GM12891 (cell line): ENCODE data around the gene NDUFV3.

Experiments used
- DNase-seq: peaks from one replicate; pipeline ENCODE4 v3.0.0; 2011; ENCODE audit warnings: low spot score; ENCODE audit not compliant: insufficient read length
- FAIRE-seq: peaks from 2 replicates; lab custom pipeline; 2011; peaks lifted over from hg19 to GRCh38; lab: Jason Lieb, UNC
- PAX5 ChIP-seq: IDR thresholded peaks from 2 replicates; pipeline ENCODE4 v1.6.1; 2011; ENCODE audit warnings: low read length, moderate library complexity, mild to moderate bottlenecking; ENCODE audit not compliant: insufficient read depth, severe bottlenecking
- POLR2A ChIP-seq: IDR thresholded peaks from 2 replicates; pipeline ENCODE4 v1.6.1; 2011; ENCODE audit warnings: low read depth, low read length, control low read depth
- POLR2AphosphoS5 ChIP-seq: IDR thresholded peaks from 2 replicates; pipeline ENCODE4 v1.6.1; 2011; ENCODE audit warnings: low read depth, low read length, control low read depth
- POU2F2 ChIP-seq: IDR thresholded peaks from 2 replicates; pipeline ENCODE4 v1.6.1; 2011; ENCODE audit warnings: low read depth, mild to moderate bottlenecking, control low read depth, low read length, moderate library complexity
- SPI1 ChIP-seq: IDR thresholded peaks from 2 replicates; pipeline ENCODE4 v1.6.1; 2011; ENCODE audit warnings: low read depth, low read length, control low read depth
- TAF1 ChIP-seq: IDR thresholded peaks from 2 replicates; pipeline ENCODE4 v1.6.1; 2011; ENCODE audit warnings: low read depth, low read length, control low read depth

Gene NDUFV3

DNA sequence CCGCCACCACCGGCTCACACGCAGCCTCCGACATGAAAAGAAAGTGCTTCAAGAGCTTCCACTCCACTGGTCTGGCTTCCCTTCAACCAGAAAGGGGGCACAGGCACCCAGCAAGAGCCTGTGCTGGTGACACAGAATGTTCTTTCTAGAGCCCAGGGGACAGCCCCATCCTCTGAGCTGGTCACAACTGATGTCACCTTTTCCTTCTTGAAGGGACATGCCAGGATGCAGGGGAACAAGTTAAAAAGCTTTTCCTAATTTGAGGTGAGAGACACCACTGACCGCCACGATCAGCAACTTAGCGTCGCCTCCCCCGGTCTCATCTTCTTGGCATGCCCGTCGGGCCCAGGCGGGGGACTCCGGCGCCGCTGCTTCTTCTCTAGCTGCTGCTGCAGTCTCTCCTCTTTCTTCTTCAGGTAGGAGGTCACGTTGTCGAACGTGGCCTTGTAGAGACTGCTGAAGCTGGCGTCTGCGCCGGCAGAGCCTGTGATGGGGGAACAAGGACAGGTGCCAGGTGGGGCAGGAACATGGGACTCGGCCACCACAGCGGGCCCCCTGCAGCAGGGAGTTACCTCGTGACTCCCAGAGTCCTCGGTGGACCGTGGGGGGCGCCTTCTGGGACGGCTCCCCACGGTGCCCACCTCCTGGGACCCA lies 43.2 kb upstream of the NDUFV3 start:
- DNase-seq (no peak), FAIRE-seq (no peak)
- TF ChIP-seq POU2F2 (no peak), POLR2AphosphoS5 (no peak)

DNA sequence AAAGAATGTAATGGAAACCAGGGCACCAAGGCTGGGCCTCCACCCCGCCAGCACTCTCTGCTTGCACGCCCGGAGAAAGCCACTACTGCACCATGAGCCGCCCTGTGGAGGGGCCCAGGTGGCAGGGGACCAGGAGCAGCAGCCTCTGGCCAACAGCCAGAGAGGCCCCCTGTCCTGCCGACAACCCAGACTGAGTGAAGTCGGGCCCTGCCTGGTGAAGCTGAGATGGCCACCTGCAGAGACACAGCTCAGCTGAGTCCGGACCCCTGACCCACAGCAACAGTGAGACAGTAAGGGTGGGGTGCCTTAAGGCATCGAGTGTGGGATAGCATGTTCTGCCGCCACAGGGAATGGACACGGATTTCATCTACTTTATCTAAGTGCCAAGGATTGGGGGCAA lies 42.6 kb upstream of the NDUFV3 start:
- DNase-seq (no peak), FAIRE-seq (no peak)
- TF ChIP-seq TAF1 (no peak), POLR2A (no peak), PAX5 (no peak), POU2F2 (no peak), SPI1 (no peak), POLR2AphosphoS5 (no peak)

DNA sequence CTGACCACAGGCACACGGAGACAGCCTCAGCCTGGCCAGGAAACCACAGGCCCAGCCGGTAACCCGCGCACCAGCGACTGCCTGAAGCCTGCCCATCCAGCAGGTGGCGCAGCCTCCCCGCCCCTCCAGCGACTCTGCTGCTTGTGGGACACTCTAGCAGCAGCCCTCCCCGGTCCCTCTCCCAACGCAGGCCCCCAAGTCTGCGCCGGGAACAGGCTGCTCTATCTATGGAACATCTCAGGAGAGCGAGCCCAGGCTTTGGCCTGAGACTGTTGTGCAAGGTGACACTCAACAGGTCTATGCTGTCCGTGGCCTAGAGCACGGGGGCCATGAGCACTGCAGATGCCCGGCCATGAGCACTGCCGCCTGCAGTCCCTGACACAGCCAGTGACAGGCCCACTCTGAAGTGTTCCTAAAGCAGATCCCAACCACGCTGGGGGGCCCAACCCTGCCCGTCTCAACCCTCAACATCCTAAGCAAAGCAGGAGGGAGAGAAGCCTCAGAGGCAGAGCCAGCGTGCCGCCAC lies 42.2 kb upstream of the NDUFV3 start:
- FAIRE-seq (peak; percentile 16), DNase-seq (peak; percentile 83)
- no peak for TF ChIP-seq POU2F2
- no peak for TF ChIP-seq PAX5
- no peak for TF ChIP-seq TAF1
- TF ChIP-seq SPI1, result no peak

DNA sequence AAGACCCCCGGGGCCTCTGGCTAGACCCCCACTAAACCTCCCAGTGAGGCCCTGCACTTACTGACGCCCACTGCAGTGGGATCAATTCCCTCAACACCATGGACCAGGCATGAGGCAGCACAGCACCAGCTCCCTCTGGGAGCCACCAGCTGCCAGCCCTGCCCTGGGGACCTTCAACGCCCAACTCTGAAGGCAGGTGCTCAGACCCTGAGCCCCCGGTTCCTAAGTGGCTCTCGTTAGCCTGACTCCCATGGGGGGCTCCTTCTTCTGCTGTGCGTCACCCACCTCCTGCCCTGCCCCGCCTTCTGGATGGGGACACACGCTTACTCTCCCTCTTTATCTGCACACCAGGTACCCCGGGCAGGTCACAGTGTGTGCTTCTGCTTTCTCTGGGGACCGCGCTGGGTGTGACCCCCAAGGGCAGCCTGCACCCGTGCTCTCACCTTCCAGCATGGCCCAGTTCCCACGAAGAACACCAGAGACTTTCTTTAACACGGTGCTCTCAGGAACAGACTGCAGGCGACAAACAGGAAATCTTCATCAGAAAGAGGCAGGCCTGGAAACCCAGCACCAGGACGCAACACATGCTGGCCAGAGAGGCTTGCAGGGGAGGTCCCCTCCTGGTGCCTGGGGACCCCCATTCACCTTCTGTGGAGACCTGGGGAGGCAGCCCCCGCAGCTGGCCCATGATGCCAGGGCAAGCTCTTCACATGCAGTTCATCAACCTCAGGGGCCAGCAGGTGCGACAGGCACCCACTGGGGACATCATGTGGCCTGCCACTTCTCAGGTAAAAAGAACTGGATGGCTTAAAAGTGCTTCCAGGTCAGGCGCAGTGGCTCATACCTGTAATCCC lies 41.1 kb upstream of the NDUFV3 start:
- no peak for FAIRE-seq
- TF ChIP-seq SPI1 (no peak), TAF1 (no peak), POLR2AphosphoS5 (no peak)
- DNase-seq, result no peak

DNA sequence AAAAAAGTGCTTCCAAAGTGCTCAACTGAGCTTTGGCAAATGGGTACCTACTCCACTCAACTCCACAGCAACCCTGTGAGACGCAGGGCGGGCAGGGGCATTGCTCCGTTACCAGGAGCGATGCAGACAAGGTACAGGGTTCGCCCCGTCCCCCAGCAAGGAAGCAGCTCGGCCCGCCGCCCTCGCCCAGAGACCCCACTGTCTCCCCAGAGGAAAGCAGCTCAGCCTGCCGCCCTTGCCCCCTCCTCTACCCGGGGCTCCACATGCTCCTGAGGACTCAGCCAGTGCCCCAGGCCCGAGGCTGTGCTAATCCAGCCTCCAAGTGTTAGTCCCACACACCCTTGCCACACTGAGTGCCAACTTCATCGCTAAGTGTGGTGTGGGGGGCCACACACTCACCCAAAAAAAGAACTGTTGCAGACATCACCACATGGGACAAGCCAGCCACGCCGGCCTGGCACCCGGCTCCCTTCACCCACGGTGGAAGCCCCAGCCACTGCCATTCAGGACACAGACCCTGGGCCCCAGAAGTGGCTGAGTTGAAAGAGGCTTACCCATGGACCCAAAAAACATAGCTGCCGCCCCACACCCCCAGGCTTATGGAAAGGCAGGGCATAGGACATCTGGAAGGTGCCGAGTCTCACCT lies 40.1 kb upstream of the NDUFV3 start:
- FAIRE-seq (no peak), DNase-seq (no peak)
- TF ChIP-seq PAX5, result no peak

DNA sequence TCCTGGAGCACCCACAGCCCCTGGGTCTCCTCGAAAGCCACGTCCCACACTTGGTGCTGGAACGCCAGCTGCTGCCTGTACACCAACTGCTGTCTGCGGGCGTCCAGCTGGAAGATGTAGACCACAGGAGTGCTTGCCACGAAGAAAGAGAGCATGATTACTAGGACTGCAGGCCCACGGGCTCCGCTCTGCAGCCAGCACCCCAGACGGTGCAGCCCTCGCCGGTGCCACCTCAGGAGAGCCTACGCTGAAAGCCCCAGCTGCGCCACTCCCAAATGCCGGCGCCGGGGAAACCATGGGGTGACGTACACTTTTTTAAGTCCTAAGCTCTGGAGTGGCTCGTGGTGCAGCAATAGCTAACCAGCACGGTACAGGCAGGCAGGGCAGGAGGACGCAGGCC lies 39.5 kb upstream of the NDUFV3 start:
- no peak for TF ChIP-seq TAF1
- no peak for TF ChIP-seq POU2F2
- TF ChIP-seq POLR2AphosphoS5, result no peak
- no peak for TF ChIP-seq SPI1
- TF ChIP-seq POLR2A, result no peak
- TF ChIP-seq PAX5, result no peak
- DNase-seq (no peak), FAIRE-seq (no peak)

DNA sequence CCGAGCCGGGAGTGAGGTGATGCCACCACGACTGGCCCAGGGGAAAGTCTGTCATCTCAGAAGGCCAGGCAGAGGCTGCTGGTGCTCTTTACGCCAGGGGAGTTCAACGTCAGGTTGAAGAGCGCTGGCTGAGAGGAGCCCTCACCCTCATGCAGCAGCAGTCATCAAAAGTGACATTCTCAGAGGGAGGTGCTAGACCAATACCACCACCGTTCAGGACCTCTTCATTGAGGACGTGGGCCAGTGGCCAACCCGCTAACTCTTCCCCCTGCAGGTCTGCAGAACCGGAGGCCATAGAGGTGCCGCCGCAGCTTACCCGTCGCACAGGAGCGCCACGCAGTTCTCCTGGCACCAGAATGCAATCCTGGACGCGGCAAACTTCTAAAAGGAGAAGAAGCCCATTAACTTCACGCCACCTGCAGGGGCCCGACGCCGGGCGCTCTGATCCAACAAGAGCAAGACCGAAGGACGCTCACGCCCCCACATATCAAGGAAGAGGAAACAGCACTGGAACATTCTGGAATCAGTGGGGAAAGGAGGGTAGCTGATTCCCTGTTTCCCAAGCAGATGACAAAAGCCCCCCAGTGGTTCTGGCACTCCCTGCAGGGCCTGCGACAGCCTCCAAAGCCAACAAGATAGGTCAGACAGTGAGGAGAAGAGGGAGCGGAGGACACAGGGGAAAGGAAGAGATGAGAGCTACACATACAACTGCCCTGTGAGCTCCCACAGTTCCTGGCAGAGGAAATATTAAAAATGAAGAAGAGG lies 38.7 kb upstream of the NDUFV3 start:
- no peak for TF ChIP-seq PAX5
- TF ChIP-seq TAF1, result no peak
- TF ChIP-seq SPI1, result no peak
- TF ChIP-seq POLR2AphosphoS5, result no peak
- no peak for TF ChIP-seq POU2F2
- no peak for TF ChIP-seq POLR2A
- DNase-seq (no peak), FAIRE-seq (no peak)

DNA sequence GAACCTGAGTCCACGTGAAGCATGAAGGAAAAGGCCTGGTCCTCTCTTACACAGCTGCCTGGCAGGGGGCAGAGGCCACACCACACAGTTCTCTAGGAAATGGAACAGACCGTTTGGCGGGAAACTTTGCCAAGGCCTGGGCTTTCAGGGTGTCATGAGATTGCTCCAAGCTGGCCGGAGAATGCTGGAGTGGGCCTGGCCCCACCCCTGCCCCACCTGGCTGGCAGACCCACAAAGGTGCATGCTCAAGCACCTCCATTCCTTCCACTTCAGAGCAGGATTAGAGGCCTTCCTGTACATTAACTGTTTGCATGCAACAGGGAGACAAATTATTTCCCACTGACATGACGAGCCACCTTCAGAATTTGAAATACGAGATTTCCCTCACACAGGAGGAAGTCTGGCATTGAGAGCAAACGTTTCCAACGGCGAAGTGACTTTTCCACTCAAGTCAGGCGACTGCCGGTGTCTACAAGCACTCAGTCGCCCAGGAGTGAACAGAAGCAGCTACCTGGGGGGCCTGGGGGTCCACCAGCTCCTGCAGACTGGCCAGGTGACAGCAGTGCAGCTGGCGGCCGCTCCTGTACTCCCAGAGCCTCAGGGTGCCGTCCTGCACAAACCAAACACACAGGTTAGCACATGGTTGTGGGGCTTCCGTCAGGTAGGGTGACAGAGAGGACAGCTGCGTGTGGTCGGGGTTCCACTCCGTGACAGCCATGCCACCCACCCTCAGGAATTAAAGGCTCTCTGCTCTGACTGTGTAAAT lies 37.8 kb upstream of the NDUFV3 start:
- FAIRE-seq, result no peak
- no peak for TF ChIP-seq SPI1
- TF ChIP-seq POU2F2, result no peak
- no peak for TF ChIP-seq PAX5
- no peak for TF ChIP-seq TAF1
- TF ChIP-seq POLR2A, result no peak
- no peak for TF ChIP-seq POLR2AphosphoS5
- DNase-seq, result no peak

DNA sequence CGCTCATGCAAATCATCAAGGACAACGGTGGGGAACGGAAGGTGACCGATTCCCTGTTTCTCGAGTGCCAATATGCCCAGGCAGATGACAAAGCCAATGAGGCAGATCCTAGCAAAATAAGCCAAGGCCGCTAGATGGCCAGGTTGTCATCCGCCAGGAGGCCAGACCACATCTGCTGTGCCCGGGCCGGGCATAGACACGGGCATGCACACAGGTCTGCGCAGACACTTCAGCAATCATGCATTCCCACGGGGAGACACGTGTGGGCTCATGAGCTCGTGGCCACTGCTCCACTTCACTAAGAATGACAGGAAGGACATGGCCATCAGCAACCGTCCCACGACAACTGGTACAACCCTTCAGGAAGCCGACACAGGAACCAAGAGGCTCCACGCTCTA lies 37.2 kb upstream of the NDUFV3 start:
- no peak for DNase-seq
- TF ChIP-seq POLR2AphosphoS5, result no peak
- no peak for TF ChIP-seq POLR2A
- TF ChIP-seq TAF1, result no peak
- no peak for TF ChIP-seq POU2F2
- no peak for TF ChIP-seq PAX5
- no peak for TF ChIP-seq SPI1
- FAIRE-seq, result no peak
